Neural cell (in vitro differentiated cells): ENCODE data around the gene ALDOC. TPM values are rescaled to one million over a fixed set of nuclear protein-coding genes. Genes with fewer than 3 reads are reported as not detected.
A peak's percentile ranks its signal among the peaks of the same experiment; 100 is the strongest.

Experiments
- H2AFZ ChIP-seq: fragments of 200-600, 300-800 bp; sonication (generic), shearing (Covaris generic); 2 replicates; pipeline ENCODE4 v1.6.0; 2014; ENCODE audit warnings: low read depth, mild to moderate bottlenecking, antibody characterized with exemption, low read length, moderate library complexity
- H3F3A ChIP-seq: fragments of 200-600 bp; shearing (Covaris generic); 2 replicates; pipeline ENCODE4 v1.6.1; 2016; ENCODE audit warnings: mild to moderate bottlenecking, moderate library complexity, mixed read lengths, antibody characterized with exemption, low read length; ENCODE audit not compliant: insufficient read depth, poor library complexity, severe bottlenecking
- H3K27ac ChIP-seq: fragments of 200-600, 300-800 bp; sonication (generic), shearing (Covaris generic); 2 replicates; pipeline ENCODE4 v1.5.1; 2014; ENCODE audit warnings: mild to moderate bottlenecking, low read length, moderate library complexity
- H3K27me3 ChIP-seq: fragments of 300-800, 200-600 bp; sonication (generic), shearing (Covaris generic); 2 replicates; pipeline ENCODE4 v1.6.0; 2014; ENCODE audit warnings: mild to moderate bottlenecking, low read depth, low read length, moderate library complexity; ENCODE audit not compliant: insufficient read depth
- H3K36me3 ChIP-seq: fragments of 300-800, 200-600 bp; sonication (generic), shearing (Covaris generic); 2 replicates; pipeline ENCODE4 v1.5.1; 2014; ENCODE audit warnings: mild to moderate bottlenecking, antibody characterized with exemption, low read length, moderate library complexity; ENCODE audit not compliant: insufficient read depth
- H3K4me2 ChIP-seq: fragments of 300-800, 200-600 bp; sonication (generic), shearing (Covaris generic); 2 replicates; pipeline ENCODE4 v1.6.0; 2014; ENCODE audit warnings: mild to moderate bottlenecking, low read length
- H3K4me3 ChIP-seq: fragments of 300-800, 200-600 bp; sonication (generic), shearing (Covaris generic); 2 replicates; pipeline ENCODE4 v1.5.1; 2014; ENCODE audit warnings: mild to moderate bottlenecking, low read length, moderate library complexity
- H3K79me2 ChIP-seq: fragments of 200-600 bp; shearing (Covaris generic); replicated peaks from 2 replicates; pipeline ENCODE4 v1.6.0; 2014; ENCODE audit warnings: mild to moderate bottlenecking, low read length, moderate library complexity; ENCODE audit not compliant: insufficient read depth
- H3K9ac ChIP-seq: fragments of 300-800, 200-600 bp; sonication (generic), shearing (Covaris generic); 2 replicates; pipeline ENCODE4 v1.6.1; 2016; ENCODE audit warnings: mild to moderate bottlenecking, low read length, mixed read lengths
- H3K9me2 ChIP-seq: fragments of 200-600 bp; shearing (Covaris generic); 2 replicates; pipeline ENCODE4 v1.6.1; 2016; ENCODE audit warnings: mild to moderate bottlenecking, low read length, mixed read lengths; ENCODE audit not compliant: insufficient read depth
- H3K9me3 ChIP-seq: fragments of 200-600, 300-800 bp; sonication (generic), shearing (Covaris generic); 2 replicates; pipeline ENCODE4 v1.6.1; 2016; ENCODE audit warnings: mild to moderate bottlenecking, mixed run types, low read length, moderate library complexity, mixed read lengths
- H4K20me1 ChIP-seq: fragments of 200-600 bp; shearing (Covaris generic); 2 replicates; pipeline ENCODE4 v1.6.1; 2016; ENCODE audit warnings: mild to moderate bottlenecking, mixed run types; ENCODE audit not compliant: insufficient read depth
- CTCF ChIP-seq: fragments of 450-650 bp; IDR thresholded peaks from 2 replicates; pipeline ENCODE4 v1.5.1; 2014; ENCODE audit warnings: antibody characterized with exemption, mild to moderate bottlenecking, moderate library complexity; ENCODE audit not compliant: poor library complexity, severe bottlenecking
- EP300 ChIP-seq: fragments of 450-650 bp; conservative IDR thresholded peaks from 2 replicates; pipeline ENCODE4 v1.6.1; 2014; ENCODE audit warnings: antibody characterized with exemption, mild to moderate bottlenecking, moderate library complexity; ENCODE audit not compliant: poor library complexity, severe bottlenecking
- EZH2 ChIP-seq: fragments of 200-600, 300-800 bp; shearing (Covaris generic), sonication (generic); IDR thresholded peaks from 2 replicates; pipeline ENCODE4 v1.6.1; 2014; ENCODE audit warnings: antibody characterized with exemption, low read length, borderline replicate concordance, mild to moderate bottlenecking; ENCODE audit not compliant: insufficient read depth, poor library complexity, severe bottlenecking
- MXI1 ChIP-seq: fragments of 450-650 bp; conservative IDR thresholded peaks from 2 replicates; pipeline ENCODE4 v1.6.1; 2014; ENCODE audit warnings: antibody characterized with exemption, mild to moderate bottlenecking; ENCODE audit not compliant: poor library complexity, severe bottlenecking
- POLR2AphosphoS5 ChIP-seq: IDR thresholded peaks from 2 replicates; pipeline ENCODE4 v1.6.1; 2012
- RAD21 ChIP-seq: fragments of 450-650 bp; conservative IDR thresholded peaks from 2 replicates; pipeline ENCODE4 v1.6.1; 2014; ENCODE audit warnings: antibody characterized with exemption, mild to moderate bottlenecking, moderate library complexity
- REST ChIP-seq: IDR thresholded peaks from 2 replicates; pipeline ENCODE4 v1.6.1; 2012; ENCODE audit warnings: borderline replicate concordance
- SMC3 ChIP-seq: fragments of 450-650 bp; conservative IDR thresholded peaks from 2 replicates; pipeline ENCODE4 v1.6.1; 2014; ENCODE audit warnings: antibody characterized with exemption, mild to moderate bottlenecking, moderate library complexity; ENCODE audit not compliant: poor library complexity
- TAF1 ChIP-seq: IDR thresholded peaks from 2 replicates; pipeline ENCODE4 v1.6.1; 2012; ENCODE audit warnings: low read depth
- polyA plus RNA-seq: library from polyadenylated mRNA; depleted of rRNA; stranded (reverse); fragments of >200 nt; gene quantifications from 2 replicates; pipeline ENCODE4 v1.2.3, GENCODE V29; 2014

The ALDOC gene
- polyA plus RNA-seq, 1 donor from 2014 or later: 4.0 TPM

- Histone ChIP-seq H3K79me2 (no peaks in the 10 kb centered on the region), H2AFZ (no peak within 1 kb of the TSS), H4K20me1 (no peaks in the 10 kb centered on the region), H3K9me2 (no peaks in the 10 kb centered on the region), H3K27ac (no peak within 1 kb of the TSS), H3K4me3 (no peak within 1 kb of the TSS), H3K9ac (no peak within 1 kb of the TSS), H3K27me3 (no peaks in the 10 kb centered on the region), H3K9me3 (no peaks in the 10 kb centered on the region), H3F3A (no peaks in the 10 kb centered on the region), H3K4me2 (no peak within 1 kb of the TSS), H3K36me3 (peaks cover 3% of the 10 kb centered on the region)
- no peak for TF ChIP-seq POLR2AphosphoS5
- TF ChIP-seq RAD21: no peak
- no peak for TF ChIP-seq SMC3
- TF ChIP-seq TAF1: no peak
- TF ChIP-seq EZH2: no peak
- no peak for TF ChIP-seq CTCF
- no peak for TF ChIP-seq EP300
- TF ChIP-seq REST: no peak
- TF ChIP-seq MXI1: no peak
These were observed 37.3 kb upstream of the ALDOC start, which contains the start of gene RSKR for GRCh38 chr17:28613931-28614381. TSS of gene RSKR (minus strand) at chr17:28614185. CDS start at chr17:28614161, 24 bp downstream.

GRCh38 chr17:28612936-28613872 is 36.5 kb upstream of the ALDOC start:
- H2AFZ ChIP-seq: no peak overlapping the region
- H3K79me2 ChIP-seq: no peaks in the 10 kb centered on the region
- TF ChIP-seq CTCF (peak; percentile 84), REST (no peak), RAD21 (peak; percentile 79), TAF1 (no peak), SMC3 (peak; percentile 77)
- no peaks in the 10 kb centered on the region for H4K20me1 ChIP-seq
- H3K27me3 ChIP-seq: no peaks in the 10 kb centered on the region
- H3F3A ChIP-seq: no peaks in the 10 kb centered on the region
- H3K9me3 ChIP-seq: no peaks in the 10 kb centered on the region
- no peak overlapping the region for H3K4me2 ChIP-seq
- no peak overlapping the region for H3K4me3 ChIP-seq
- H3K36me3 ChIP-seq: peaks cover 3% of the 10 kb centered on the region
- no peak overlapping the region for H3K9ac ChIP-seq
- no peaks in the 10 kb centered on the region for H3K9me2 ChIP-seq
- H3K27ac ChIP-seq: no peak overlapping the region
